Keratinocyte (primary cell): ENCODE results near the gene C1RL. TPM values are rescaled to one million over a fixed set of nuclear protein-coding genes. Genes with fewer than 3 reads are reported as not detected.
A peak's percentile ranks its signal among the peaks of the same experiment; 100 is the strongest.

ENCODE experiments used
- DNase-seq: peaks from one replicate; pipeline ENCODE4 v3.0.0-alpha.2; 2011; ENCODE audit warnings: low read depth, missing footprints, low spot score
- FAIRE-seq: peaks from 2 replicates; lab custom pipeline; 2011; peaks lifted over from hg19 to GRCh38; lab: Jason Lieb, UNC
- H2AFZ ChIP-seq: 2 replicates; pipeline ENCODE4 v1.6.0; 2012; ENCODE audit warnings: low read length, control low read depth, inconsistent platforms; ENCODE audit not compliant: control insufficient read depth
- H3K27ac ChIP-seq: 2 replicates; pipeline ENCODE4 v1.5.1; 2011; ENCODE audit warnings: low read length; ENCODE audit not compliant: control insufficient read depth, insufficient read depth
- H3K27me3 ChIP-seq: 3 replicates; pipeline ENCODE4 v1.6.0; 2011; ENCODE audit warnings: low read length; ENCODE audit not compliant: control insufficient read depth, insufficient read depth; ENCODE audit errors: extremely low read depth
- H3K36me3 ChIP-seq, 2 experiments: 2 replicates in 1 of 2; 3 replicates in 1 of 2; pipeline ENCODE4 v1.5.1; 2011; ENCODE audit warnings: low read length in 2 of 2, mild to moderate bottlenecking in 1 of 2; ENCODE audit not compliant: control insufficient read depth in 2 of 2, insufficient read depth in 2 of 2; ENCODE audit errors: extremely low read depth in 1 of 2
- H3K4me1 ChIP-seq: 3 replicates; pipeline ENCODE4 v1.5.1; 2011; ENCODE audit warnings: low read length; ENCODE audit not compliant: control insufficient read depth, insufficient read depth; ENCODE audit errors: extremely low read depth
- H3K4me2 ChIP-seq: 3 replicates; pipeline ENCODE4 v1.6.0; 2011; ENCODE audit warnings: low read depth, low read length; ENCODE audit not compliant: control insufficient read depth, insufficient read depth; ENCODE audit errors: extremely low read depth
- H3K4me3 ChIP-seq, 3 experiments: fragments of 200-600 bp in 1 of 3; sonication (generic) in 1 of 3; 2 replicates in 2 of 3; 3 replicates in 1 of 3; pipeline ENCODE4 v1.5.1; 2011 to 2016; ENCODE audit warnings: low read length in 3 of 3, mild to moderate bottlenecking in 3 of 3, control low read depth in 2 of 3, inconsistent platforms in 1 of 3, low read depth in 1 of 3, mixed read lengths in 1 of 3, mixed run types in 1 of 3, moderate library complexity in 1 of 3; ENCODE audit not compliant: control insufficient read depth in 2 of 3, insufficient read depth in 2 of 3; ENCODE audit errors: extremely low read depth in 1 of 3
- H3K79me2 ChIP-seq: 2 replicates; pipeline ENCODE4 v1.6.0; 2012; ENCODE audit warnings: low read length; ENCODE audit not compliant: control insufficient read depth, insufficient read depth
- H3K9ac ChIP-seq: 3 replicates; pipeline ENCODE4 v1.6.0; 2011; ENCODE audit warnings: low read length; ENCODE audit not compliant: control insufficient read depth, insufficient read depth; ENCODE audit errors: extremely low read depth
- H3K9me1 ChIP-seq: 3 replicates; pipeline ENCODE4 v1.6.0; 2011; ENCODE audit warnings: low read length; ENCODE audit not compliant: control insufficient read depth, insufficient read depth; ENCODE audit errors: extremely low read depth
- H3K9me3 ChIP-seq: 2 replicates; pipeline ENCODE4 v1.5.1; 2012; ENCODE audit warnings: low read depth, low read length; ENCODE audit not compliant: control insufficient read depth
- H4K20me1 ChIP-seq: 3 replicates; pipeline ENCODE4 v1.6.0; 2011; ENCODE audit warnings: low read length; ENCODE audit not compliant: control insufficient read depth, insufficient read depth; ENCODE audit errors: extremely low read depth
- CTCF ChIP-seq, 3 experiments: IDR thresholded peaks in 1 of 3; conservative IDR thresholded peaks in 1 of 3; optimal IDR thresholded peaks in 1 of 3; 2 replicates in 2 of 3; 3 replicates in 1 of 3; pipeline versions ENCODE3 to v1.5.1; 2011; ENCODE audit warnings: low read length in 3 of 3, mild to moderate bottlenecking in 3 of 3, moderate library complexity in 2 of 3, control low read depth in 1 of 3, inconsistent platforms in 1 of 3; ENCODE audit not compliant: insufficient read depth in 2 of 3; ENCODE audit errors: extremely low read depth in 1 of 3
- EZH2 ChIP-seq: IDR thresholded peaks from one replicate; pipeline ENCODE4 v1.6.1; 2012; ENCODE audit warnings: inconsistent platforms, mild to moderate bottlenecking, low read length, moderate library complexity
- dilution Hi-C: fragments of 300-500 bp; cut with MboI; formaldehyde crosslinking; loops from one replicate; pipeline ENCODE4 v1.7.0; 2020; ENCODE audit warnings: low sequenced_read_pairs; ENCODE audit not compliant: extremely low pct_ligation_motif_present
- polyA plus RNA-seq, 5 experiments: library from polyadenylated mRNA; depleted of rRNA in 3 of 5; stranded (reverse) in 3 of 5; stranded (forward) in 1 of 5; unstranded in 1 of 5; fragments of >200 nt; gene quantifications; 1 replicate in 1 of 5; 2 replicates in 3 of 5; 3 replicates in 1 of 5; pipeline versions ENCODE4 v1.2.1 to v1.2.3, GENCODE V29; 2011 to 2012; ENCODE audit warnings: missing spikeins in 2 of 5, low read depth in 1 of 5, low replicate concordance in 1 of 5

The C1RL gene
- polyA plus RNA-seq, 1 donor (not counting 4 experiments of a cell fraction or from before 2014, with no cell fraction given): 9.3 TPM

DNA sequence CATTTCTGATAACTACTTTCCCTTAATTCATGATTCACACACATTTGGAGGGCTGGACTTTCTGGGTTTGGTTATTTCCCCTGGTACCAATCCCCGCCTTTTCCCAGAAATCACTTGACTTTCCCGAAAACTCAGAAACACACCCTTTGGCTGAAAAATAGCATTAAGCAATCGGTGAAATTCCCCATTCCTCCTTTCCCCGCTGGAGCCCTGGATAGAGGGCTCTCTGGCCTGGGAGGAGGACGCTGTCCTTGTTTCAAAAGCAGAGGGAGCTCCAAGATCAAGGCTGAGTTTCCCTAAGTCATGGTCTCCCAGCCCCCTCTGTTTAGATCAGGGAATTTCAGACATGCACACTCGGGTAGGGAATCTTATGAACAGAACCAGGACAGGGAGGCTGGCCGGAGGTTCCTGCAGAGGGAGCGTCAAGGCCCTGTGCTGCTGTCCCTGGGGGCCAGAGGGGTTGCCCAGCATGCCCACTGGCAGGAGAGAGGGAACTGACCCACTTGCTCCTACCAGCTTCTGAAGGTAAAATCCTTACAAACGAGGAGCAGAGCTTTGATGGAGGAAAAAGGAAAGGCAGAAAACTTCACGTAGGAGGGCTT is 48.6 kb downstream of the C1RL start, which contains the start of gene C1S:
Gene C1S (plus strand): TSS at position 366 of the 602 bp plus-strand sequence. CDS start 1,195 bp downstream, outside the sequence.
- peak within 1 kb of the TSS; percentile 0 for H2AFZ ChIP-seq
- peaks cover 5% of the 10 kb centered on the region for H3K4me1 ChIP-seq
- no peaks in the 10 kb centered on the region for H3K9me1 ChIP-seq
- H3K79me2 ChIP-seq: no peaks in the 10 kb centered on the region
- DNase-seq (no peak), FAIRE-seq (peak; percentile 75)
- no peaks in the 10 kb centered on the region for H3K9me3 ChIP-seq
- H3K27me3 ChIP-seq: no peaks in the 10 kb centered on the region
- H3K4me3 ChIP-seq: no peak within 1 kb of the TSS
- TF ChIP-seq CTCF (optimal IDR thresholded peaks at IDR 0.05 in 1 of 3, IDR thresholded peaks at IDR 0.05 in 1 of 3, conservative IDR thresholded peaks at IDR 0.05 in 1 of 3; ENCODE audit: extremely low read depth in 1 of 3, insufficient read depth in 2 of 3, low read length in 3 of 3): peak; percentile 77 to 90 (median 83)
- no peak for TF ChIP-seq EZH2
- peak within 1 kb of the TSS; percentile 39 for H3K4me2 ChIP-seq
- H4K20me1 ChIP-seq: no peaks in the 10 kb centered on the region
- H3K36me3 ChIP-seq: no peaks in the 10 kb centered on the region
- H3K27ac ChIP-seq: no peak within 1 kb of the TSS
- dilution Hi-C loops: no loop called here
- H3K9ac ChIP-seq: peak within 1 kb of the TSS; percentile 45

- no peaks in the 10 kb centered on the region for H3K27me3 ChIP-seq
- H3K9me3 ChIP-seq: no peaks in the 10 kb centered on the region
- no peaks in the 10 kb centered on the region for H3K9me1 ChIP-seq
- no peak overlapping the region for H3K4me3 ChIP-seq
- FAIRE-seq (no peak), DNase-seq (no peak)
- dilution Hi-C loops: no loop called here
- H3K79me2 ChIP-seq: no peaks in the 10 kb centered on the region
- peak overlapping the region; percentile 17 for H3K9ac ChIP-seq
- H3K36me3 ChIP-seq: no peaks in the 10 kb centered on the region
- TF ChIP-seq EZH2 (no peak), CTCF (optimal IDR thresholded peaks at IDR 0.05 in 1 of 3, IDR thresholded peaks at IDR 0.05 in 1 of 3, conservative IDR thresholded peaks at IDR 0.05 in 1 of 3; ENCODE audit: extremely low read depth in 1 of 3, insufficient read depth in 2 of 3, low read length in 3 of 3) (no peak)
- no peak overlapping the region for H3K27ac ChIP-seq
- H4K20me1 ChIP-seq: no peaks in the 10 kb centered on the region
- peaks cover 5% of the 10 kb centered on the region for H3K4me1 ChIP-seq
- H3K4me2 ChIP-seq: peak overlapping the region; percentile 39
- no peak overlapping the region for H2AFZ ChIP-seq
Observed at GRCh38 chr12:7059780-7060179, 49.2 kb downstream of the C1RL start.
